GM12878 (cell line): ENCODE data around the gene HS6ST3.

Source experiments
- CTCF ChIP-seq, 3 experiments: IDR thresholded peaks in 2 of 3; conservative IDR thresholded peaks in 1 of 3; 2 replicates each; pipeline ENCODE4 v1.5.1; 2011; ENCODE audit warnings: low read depth in 3 of 3, low read length in 3 of 3, mild to moderate bottlenecking in 3 of 3, control low read depth in 2 of 3, moderate library complexity in 2 of 3, inconsistent platforms in 1 of 3, mixed read lengths in 1 of 3; ENCODE audit not compliant: control insufficient read depth in 2 of 3, insufficient read depth in 1 of 3; ENCODE audit errors: extremely low read depth in 1 of 3
- FOS ChIP-seq: IDR thresholded peaks from 3 replicates; pipeline ENCODE4 v1.6.1; 2011; ENCODE audit warnings: borderline replicate concordance; ENCODE audit not compliant: insufficient read length; ENCODE audit errors: extremely low read depth
- POLR2A ChIP-seq: IDR thresholded peaks from 2 replicates; pipeline ENCODE4 v1.6.1; 2011; ENCODE audit warnings: low read depth, mild to moderate bottlenecking, low read length
- SP1 ChIP-seq: IDR thresholded peaks from one replicate; pipeline ENCODE4 v1.6.1; 2011; ENCODE audit warnings: low read depth, low read length
- SRF ChIP-seq, 2 experiments: IDR thresholded peaks; 2 replicates each; pipeline ENCODE4 v1.6.1; 2011; ENCODE audit warnings: low read depth in 2 of 2, low read length in 2 of 2, mild to moderate bottlenecking in 1 of 2, moderate library complexity in 1 of 2
- TAF1 ChIP-seq: IDR thresholded peaks from 2 replicates; pipeline ENCODE4 v1.6.1; 2011; ENCODE audit warnings: mild to moderate bottlenecking, low read depth, low read length, borderline replicate concordance
- ZNF24 ChIP-seq: fragments of 450-650 bp; IDR thresholded peaks from 2 replicates; pipeline ENCODE4 v1.6.1; 2017; ENCODE audit warnings: antibody characterized with exemption, mild to moderate bottlenecking

DNA sequence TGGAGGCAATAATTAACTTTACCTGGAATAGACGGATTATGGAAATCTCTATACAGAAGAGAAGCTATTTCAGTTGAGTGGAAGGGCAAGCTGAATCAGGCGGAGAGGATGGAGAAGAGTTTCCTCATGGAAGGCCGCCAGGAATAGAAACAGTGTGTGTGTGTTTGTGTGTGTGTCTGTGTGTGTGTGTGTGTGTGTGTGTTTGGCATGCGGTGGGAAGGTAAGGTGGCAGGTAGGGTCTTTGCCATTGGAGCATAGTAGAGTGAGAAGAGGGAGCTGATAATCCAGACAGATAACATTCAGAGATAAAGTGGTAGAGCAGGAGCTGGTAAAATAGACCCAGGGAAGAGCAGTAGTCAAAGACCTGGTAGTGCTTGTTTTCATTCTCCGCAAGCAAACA is 9.2 kb upstream of the HS6ST3 start:
- TF ChIP-seq FOS: no peak
- no peak for TF ChIP-seq TAF1
- TF ChIP-seq POLR2A: no peak
- no peak for TF ChIP-seq CTCF (IDR thresholded peaks at IDR 0.05 in 2 of 3, conservative IDR thresholded peaks at IDR 0.05 in 1 of 3; ENCODE audit: control insufficient read depth in 2 of 3, extremely low read depth in 1 of 3, insufficient read depth in 1 of 3, low read depth in 3 of 3, low read length in 3 of 3)
- no peak for TF ChIP-seq ZNF24
- TF ChIP-seq SP1: no peak
- no peak for TF ChIP-seq SRF (IDR thresholded peaks at IDR 0.05; ENCODE audit: low read depth in 2 of 2, low read length in 2 of 2)
